AG04450 (cell line): ENCODE results near the gene CCDC15. TPM values are rescaled to one million over a fixed set of nuclear protein-coding genes. Genes with fewer than 3 reads are reported as not detected.

ENCODE experiments used
- CTCF ChIA-PET: fragments of 300-600, 350-600 bp; formaldehyde crosslinking; extraction: SDS; loops from one replicate; lab custom pipeline; 2022; ENCODE audit warnings: antibody characterized with exemption, inconsistent platforms; lab: Charles Lee
- POLR2A ChIA-PET: fragments of 350-600 bp; formaldehyde crosslinking; extraction: SDS; loops from one replicate; lab custom pipeline; 2021; ENCODE audit warnings: antibody characterized with exemption, inconsistent platforms; lab: Yijun Ruan, JAX
- DNase-seq: peaks from one replicate; pipeline ENCODE4 v3.0.0-alpha.2; 2011; ENCODE audit warnings: low read depth, low spot score
- H3K27ac ChIP-seq: one replicate; pipeline ENCODE4 v1.5.1; 2012; ENCODE audit warnings: low read depth, low read length, control low read depth
- H3K27me3 ChIP-seq: one replicate; pipeline ENCODE4 v1.6.0; 2012; ENCODE audit warnings: low read length; ENCODE audit not compliant: control insufficient read depth, insufficient read depth
- H3K4me3 ChIP-seq: 2 replicates; pipeline ENCODE4 v1.5.1; 2011; ENCODE audit warnings: mild to moderate bottlenecking, low read depth, low read length, control low read depth
- H3K9me3 ChIP-seq: 2 replicates; pipeline ENCODE4 v1.5.1; 2012; ENCODE audit warnings: low read length; ENCODE audit not compliant: control insufficient read depth, insufficient read depth
- CTCF ChIP-seq: IDR thresholded peaks from 2 replicates; pipeline ENCODE4 v1.5.1; 2011; ENCODE audit warnings: low read depth, low read length, control low read depth, inconsistent platforms
- polyA plus RNA-seq: library from polyadenylated mRNA; depleted of rRNA; stranded (reverse); fragments of >200 nt; gene quantifications from 2 replicates; pipeline ENCODE4 v1.2.3, GENCODE V29; 2011; rRNA removed

The CCDC15 gene
- polyA plus RNA-seq, 1 experiment = 1.1 TPM

DNA sequence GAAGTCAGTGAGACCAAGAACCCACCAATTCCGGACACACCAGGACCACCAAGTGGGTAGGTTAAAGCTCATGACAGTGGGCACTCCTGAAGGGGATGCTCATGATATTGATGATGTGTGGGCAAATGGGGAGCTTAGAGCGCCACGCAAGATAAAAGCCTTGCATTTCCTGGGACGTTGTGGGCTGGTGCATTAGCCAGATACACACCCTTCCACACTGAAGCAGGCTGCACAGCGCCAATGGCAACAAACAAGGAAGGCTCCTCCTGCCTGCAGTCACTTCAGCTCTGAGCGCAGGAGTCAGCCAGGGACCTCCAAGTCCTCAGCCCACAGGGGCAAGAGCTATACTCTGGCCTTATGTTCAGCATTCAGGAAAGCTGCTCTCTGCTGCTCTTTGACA is 136.8 kb downstream of the CCDC15 start:
- Histone ChIP-seq H3K27me3 (no peaks in the 10 kb centered on the region), H3K9me3 (no peaks in the 10 kb centered on the region), H3K27ac (no peak overlapping the region), H3K4me3 (no peak overlapping the region)
- POLR2A ChIA-PET = interaction anchor here (0.8 to 1.6 kb wide), 2 partner anchors 21 to 51 kb away, joined by 3 to 4 read pairs; partner anchors contain the start of gene TMEM218
- TF ChIP-seq CTCF = no peak
- no peak for DNase-seq
- CTCF ChIA-PET = interaction anchor here (0.6 to 6.7 kb wide), 50 partner anchors 9 to 788 kb away, joined by 3 to 185 read pairs (median 6); partner anchors contain the start of genes CCDC15, PKNOX2, SLC37A2 and TMEM218

Other genes with a start within 250 kb of the CCDC15 start
- gene NRGN, start 214.3 kb upstream of the CCDC15 start, polyA plus RNA-seq = 3.4 and 4.1 TPM in 2 replicates
- gene VSIG2, start 201.9 kb upstream of the CCDC15 start, polyA plus RNA-seq = not detected in 2 replicates
- gene ESAM, start 191.9 kb upstream of the CCDC15 start, polyA plus RNA-seq = 0.06 and 0.10 TPM in 2 replicates
- 7.6 and 9.8 TPM in 2 replicates for gene MSANTD2, start 153.8 kb upstream of the CCDC15 start, polyA plus RNA-seq
- 28.9 and 38.7 TPM in 2 replicates for gene ROBO3, start 88.8 kb upstream of the CCDC15 start, polyA plus RNA-seq
- 0.30 and 0.40 TPM in 2 replicates for gene ROBO4, start 56.3 kb upstream of the CCDC15 start, polyA plus RNA-seq
- gene HEPN1, start 35.0 kb upstream of the CCDC15 start, polyA plus RNA-seq = 0.06 TPM in 1 of 2 replicates, not detected in the other
- 0.05 and 0.10 TPM in 2 replicates for gene HEPACAM, start 18.2 kb upstream of the CCDC15 start, polyA plus RNA-seq
- gene SLC37A2, start 109.1 kb downstream of the CCDC15 start, polyA plus RNA-seq = 0.79 and 0.99 TPM in 2 replicates
- gene TMEM218, start 157.4 kb downstream of the CCDC15 start, polyA plus RNA-seq = 28.4 and 29.9 TPM in 2 replicates
- gene PKNOX2, start 210.5 kb downstream of the CCDC15 start, polyA plus RNA-seq = 3.0 and 3.6 TPM in 2 replicates